Activated CD4-positive, CD25-positive, alpha-beta regulatory T cell (primary cell): ENCODE measurements around the gene JMJD7.

ENCODE experiments used
- DNase-seq, 4 experiments: peaks; one replicate each; lab custom pipeline; 2025; lab: John Stamatoyannopoulos, UW

Gene JMJD7

DNA sequence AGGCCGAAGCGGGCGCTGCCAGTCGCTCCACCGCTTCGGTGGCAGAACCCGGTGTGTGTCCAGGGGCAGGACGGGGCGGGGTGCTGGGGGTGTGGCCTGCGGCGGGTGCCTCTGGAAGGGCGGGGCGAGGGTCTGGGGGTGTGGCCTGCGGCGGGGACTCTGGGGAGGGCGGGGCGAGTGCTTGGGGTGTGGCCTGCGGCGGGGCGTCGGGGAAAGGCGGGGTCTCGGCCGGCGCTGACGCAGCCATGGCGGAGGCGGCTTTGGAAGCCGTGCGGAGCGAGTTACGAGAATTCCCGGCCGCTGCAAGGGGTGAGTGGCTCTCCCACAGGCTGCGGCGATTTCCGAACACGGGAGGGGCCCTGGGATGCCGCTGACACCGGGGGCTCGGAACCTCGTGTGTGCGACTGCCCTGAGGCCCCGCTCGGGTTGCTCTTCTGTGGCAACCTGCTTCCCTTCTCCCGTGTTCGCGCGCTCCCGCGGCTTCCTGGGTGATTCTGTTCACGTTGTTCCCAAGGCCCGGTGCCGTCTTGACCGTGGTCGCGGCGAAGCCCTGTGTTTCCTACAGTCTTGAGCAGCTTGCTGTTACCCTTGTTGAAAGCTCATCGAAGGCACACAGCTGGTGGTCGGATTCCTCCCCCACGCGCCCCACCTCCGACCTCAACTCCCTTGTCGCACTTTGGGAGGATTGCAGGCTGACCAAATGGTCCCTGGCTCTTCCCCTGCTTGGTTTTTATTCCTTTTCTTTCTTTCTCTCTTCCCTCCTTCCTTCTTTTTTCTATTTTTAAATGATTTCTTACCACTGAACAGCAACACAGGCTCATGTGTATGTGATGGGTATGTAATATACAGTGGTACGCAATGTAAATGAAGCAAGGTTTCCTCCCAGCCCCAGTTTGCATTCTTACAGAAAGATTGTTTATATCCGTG is at the start of gene JMJD7:
Gene JMJD7, plus strand, starts transcription at position 213 of the 927 bp plus-strand sequence. Its CDS starts 33 bp downstream, at position 246.
- peak; percentile 94 to 98 (median 97) for DNase-seq

DNA sequence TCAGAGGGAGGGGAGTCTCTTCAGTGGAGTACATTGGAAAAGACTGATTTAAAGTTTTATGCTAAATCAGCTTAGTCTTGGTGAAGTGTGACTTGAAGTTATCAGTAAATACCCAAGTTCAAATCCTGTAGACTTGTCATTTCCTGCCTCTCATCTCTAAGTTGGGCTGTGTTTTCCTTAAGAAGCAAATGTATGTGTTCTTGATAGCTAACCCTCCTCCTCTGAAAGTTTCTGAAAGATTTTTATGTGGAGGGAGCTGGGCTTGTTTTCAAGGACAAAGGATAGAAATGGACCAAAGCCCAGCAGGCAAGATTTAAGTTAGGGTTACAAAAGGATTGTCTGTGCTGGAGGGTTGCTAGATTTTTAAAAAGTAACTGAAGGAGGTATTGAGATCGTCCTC is 49.4 kb upstream of the JMJD7 start:
- no peak for DNase-seq

DNA sequence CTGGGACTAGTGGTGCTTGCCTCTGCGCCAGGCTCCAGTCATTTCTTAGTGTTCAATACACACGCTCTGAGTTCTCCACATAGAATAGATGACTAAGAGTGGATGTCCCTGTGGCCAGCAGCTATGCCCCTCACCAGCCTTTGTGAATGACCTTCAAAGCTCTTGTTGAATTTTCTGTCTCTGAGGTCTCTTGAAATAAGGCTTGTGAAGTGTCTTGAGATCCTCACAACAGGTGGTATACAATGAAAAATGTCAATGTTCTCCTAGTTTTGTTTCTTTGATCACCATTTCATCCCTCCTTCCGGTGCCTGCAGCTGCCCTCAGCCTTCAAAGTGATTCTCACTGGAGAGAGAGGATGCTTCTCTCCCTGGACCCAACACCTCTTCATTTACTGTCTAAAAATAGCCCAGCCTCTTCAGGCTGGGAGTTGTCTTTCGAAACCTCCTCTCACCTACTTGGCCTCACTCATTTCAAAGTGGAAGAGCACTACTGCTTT is 48.2 kb upstream of the JMJD7 start:
- no peak for DNase-seq

DNA sequence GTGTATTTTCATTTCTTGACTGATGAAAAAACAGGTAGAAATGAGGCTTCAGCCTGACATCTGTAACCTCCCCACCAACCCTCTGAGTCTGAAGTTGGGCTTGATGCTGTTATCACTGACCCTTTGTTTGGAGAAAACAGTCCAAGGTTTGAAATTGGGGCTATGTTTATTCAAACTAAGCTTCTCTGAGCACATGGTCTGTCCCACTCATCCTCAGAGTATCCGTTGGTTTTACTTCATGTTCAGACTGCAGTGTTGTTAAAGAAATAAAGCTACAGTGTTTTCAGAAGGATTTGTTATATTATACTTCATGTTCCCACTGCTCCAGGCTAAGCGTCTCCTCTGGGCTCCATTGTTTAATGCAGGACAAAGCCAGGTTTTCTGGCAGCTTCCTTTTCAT is 47.6 kb upstream of the JMJD7 start:
- no peak for DNase-seq

DNA sequence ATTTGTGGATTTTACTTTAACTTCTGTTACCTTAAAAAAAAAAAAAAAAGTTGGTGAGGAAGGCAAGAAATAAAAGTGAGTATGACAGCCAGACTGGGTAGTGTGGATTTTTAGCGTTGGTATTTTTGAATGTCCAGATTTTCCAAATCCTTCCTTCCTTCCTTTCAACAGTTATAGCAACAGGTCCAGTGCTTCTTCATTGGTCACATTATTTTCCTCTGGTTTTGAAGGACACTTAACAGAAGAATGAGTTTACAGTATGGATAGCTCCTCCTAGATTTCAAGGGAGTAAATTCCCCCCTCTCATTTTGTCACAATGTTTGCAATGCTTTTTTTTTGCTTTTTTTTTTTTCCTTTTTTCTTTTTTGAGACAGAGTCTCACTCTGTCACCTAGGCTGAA is 47.2 kb upstream of the JMJD7 start:
- no peak for DNase-seq

DNA sequence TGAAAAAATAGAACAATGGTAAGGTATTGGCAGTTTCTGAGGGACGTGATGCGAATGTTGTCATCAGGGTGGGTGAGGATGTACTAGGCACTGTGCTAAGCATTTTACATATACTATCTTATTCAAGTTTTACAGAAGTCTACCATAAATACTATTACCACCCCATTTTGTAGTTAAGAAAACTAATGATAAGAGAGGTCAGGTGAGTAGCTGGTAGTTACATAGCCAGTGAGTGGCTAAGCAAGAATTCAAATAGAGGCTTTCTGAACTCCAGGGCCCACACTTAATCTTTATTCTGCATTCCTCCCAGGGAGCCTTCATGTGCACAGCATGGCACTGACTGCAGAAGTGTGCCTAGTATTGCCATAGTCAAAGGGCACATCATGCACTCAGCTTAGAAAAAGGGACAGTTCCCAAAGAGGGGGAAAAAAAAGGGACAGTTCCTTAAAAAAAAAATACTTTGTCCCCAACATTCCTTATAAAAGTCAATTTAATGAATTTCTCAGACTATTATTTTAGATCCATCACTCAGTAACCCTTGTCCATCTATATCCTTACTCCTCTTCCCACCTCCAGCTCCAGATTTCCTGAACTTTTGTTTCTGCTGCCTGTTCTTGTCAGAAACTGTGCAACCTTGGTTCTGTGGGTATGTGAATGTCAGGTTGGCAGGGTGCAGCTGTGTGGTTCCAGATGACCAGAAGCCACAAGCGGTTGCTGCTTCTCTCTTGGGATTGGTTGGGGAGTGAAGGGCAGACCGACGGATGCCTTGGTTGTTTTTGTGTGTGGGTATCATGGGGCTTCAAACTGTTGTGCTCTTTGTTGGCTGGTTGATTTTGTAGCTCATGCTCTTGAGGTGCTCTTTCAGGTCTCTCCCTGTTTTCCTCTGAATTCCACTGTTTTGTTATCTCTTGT is 45.3 kb upstream of the JMJD7 start:
- DNase-seq, result no peak

DNA sequence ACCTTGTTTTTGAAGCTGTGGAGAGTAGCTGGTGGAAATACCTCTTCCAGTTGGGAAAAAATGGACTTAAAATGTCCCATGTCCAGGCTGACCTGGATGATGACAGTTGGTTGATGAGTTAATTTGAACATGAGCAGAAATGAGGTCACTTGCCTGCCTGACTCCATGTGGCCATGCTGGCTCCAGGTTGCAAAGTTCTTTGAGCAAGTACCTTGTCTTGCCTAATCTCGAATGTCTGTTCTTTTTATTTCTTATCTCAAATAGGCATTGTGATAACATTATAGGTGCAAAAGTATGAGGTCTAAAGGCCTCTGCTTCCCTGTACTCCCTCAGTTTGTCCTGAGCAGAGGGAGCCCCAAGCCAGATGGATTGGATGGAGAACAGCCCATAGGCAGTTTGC is 44.6 kb upstream of the JMJD7 start:
- DNase-seq, result no peak

DNA sequence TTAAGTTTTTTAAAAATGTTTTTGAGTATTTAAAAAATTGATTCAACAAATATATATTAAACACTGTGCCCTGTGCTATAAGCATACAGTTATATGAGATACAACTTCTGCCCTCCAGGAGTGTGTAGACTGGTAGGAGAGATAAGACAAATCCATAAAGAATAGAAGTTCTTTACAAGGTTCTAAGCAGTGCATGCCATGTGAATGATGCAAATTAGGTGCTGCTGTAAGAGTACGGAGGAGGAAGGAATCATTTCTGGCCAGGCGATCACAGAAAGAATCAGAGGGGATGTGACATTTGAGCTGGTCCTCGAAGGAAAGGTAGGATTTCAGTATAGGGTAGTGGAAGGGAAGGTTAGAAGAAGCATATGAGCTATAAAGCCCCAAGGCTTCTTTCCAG is 39.6 kb upstream of the JMJD7 start:
- DNase-seq, result no peak

DNA sequence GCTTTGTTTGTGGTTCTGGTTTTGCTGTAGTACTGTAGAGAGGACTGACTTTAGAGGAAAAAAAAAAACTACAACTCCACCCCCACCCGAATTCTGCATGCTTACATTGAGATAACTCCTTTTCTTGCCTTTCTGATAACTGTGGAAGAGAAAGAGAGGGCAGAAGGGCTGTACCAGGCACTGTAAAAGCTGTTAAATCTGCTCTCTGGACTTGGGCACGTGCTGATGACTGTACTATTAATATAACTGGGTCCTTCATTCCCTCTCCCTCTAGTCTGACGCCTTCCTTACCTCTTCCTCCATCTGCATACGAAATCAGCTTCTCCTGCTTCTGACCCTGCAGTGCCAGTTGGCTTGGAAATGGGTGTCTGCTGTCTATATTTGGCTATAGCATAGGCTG is 38.7 kb upstream of the JMJD7 start:
- no peak for DNase-seq

DNA sequence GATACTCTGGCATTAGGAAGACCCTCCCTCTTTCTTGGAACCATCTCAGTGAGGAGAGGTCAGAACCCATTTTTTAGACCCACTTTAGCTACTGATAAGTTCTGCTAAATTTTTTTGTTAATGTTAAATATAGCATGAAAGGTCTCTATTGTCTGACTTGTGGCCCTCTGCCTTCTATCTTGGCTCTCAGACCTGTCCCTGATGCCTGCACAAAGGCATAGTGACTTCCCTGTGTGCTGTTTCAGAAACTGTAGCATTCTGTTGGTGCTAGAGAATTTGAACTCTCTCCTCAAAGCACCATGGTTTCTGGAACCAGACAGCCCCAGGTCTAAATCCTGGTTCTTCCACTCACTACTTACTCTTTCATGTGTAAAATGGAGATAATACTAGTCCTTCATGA is 38.2 kb upstream of the JMJD7 start:
- DNase-seq, result no peak

DNA sequence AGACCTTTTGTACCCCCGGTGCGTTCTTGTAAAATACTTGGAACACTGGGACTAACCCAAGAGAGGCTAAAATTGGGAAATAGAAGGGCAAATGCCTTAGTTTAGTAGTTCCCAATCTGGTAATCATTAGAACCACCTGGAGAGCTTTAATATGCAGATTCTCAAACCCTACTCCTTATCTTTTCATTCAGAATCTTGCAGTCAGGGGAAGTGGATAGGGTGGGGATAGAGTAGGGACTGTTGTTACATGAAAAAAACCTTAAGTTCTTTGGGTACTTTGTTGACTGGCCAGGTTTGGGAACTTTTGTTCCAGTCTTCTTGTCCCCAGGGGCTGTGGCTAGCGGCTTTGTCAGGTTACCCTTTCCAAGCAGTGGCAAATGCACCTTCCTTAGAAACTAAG is 37.7 kb upstream of the JMJD7 start:
- no peak for DNase-seq

DNA sequence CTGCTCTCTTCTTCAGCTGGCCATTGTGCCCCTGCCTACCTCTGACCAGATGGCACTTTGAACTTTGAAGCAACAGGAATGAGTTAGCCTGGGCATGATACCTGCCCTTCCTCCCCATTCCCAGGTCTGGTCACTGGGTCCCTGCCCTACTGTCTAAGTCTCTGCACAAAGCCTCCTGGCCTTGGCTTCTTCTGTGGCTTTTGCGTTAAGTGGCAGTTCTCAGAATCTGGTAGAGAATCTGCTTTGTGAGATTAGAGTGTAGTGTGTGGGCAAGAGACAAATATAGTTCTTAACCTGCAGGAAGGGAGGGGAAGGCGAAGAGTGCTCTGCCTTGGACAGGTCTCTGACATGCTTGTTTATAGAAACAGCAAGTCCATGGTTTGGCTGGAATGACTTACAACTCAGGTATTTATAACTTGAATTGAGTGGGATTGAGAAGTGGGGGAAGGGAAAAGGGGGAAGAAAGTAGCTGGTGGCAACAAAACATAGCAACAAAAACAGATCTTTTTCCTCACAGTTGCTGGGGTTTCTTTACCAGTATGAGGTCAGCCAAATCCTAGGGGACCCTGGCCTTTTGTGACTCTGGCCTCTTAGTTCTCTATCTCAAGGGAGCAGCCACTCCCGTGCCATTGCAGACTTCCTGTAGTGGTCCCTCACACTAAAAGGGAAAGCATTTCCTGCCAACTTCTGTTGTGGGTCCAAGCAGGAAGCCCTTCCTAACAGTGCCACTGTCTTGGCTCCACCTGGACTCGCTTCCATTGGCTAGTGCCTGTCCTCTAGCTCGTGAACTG is 36.9 kb upstream of the JMJD7 start:
- no peak for DNase-seq

DNA sequence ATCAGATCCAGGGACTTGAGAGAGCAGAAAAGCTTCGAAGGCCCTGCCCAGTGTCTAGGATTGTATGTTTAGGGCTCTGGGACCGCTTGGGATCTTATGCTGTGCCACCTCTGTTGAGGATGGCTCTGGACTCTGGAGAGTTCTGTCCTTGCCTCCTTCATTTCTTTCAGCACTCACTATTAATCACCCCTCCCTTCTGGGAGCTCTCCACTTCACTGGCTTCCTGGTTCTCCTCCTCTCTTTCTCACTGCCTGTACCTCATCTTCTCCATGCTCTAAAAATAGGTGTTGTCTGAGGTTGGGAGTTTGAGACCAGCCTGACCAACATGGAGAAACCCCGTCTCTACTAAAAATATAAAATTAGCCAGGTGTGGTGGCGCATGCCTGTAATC is 36.4 kb upstream of the JMJD7 start:
- no peak for DNase-seq

DNA sequence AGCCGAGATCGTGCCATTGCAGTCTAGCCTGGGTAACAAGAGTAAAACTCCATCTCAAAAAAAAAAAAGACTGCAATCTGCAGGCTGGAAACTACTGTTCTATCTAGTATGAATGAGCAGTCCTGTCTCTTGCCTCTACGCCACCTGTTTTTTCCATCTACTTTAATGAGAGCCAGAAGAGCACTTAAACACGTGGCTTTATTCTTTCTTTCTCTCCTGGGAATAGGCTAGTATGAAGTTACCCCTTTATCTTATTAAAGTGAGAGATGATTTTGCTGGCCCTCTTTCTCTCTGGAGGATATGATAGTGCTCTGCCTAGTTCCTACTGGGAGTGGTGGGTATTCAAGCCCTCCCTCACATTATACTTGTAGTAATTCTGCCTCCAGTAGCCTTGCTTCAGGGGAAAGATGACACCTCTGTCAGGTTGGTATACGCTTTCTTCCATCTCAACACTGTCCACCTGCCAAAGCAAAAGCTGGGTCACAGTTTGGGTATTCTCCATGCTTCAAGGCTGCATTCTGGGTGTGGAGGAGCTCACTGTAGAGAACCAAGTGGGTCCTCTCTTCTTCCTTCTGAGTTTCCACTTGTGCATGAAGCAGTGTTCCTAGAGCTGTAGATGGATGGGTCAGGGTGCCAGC is 35.8 kb upstream of the JMJD7 start:
- DNase-seq, result no peak

DNA sequence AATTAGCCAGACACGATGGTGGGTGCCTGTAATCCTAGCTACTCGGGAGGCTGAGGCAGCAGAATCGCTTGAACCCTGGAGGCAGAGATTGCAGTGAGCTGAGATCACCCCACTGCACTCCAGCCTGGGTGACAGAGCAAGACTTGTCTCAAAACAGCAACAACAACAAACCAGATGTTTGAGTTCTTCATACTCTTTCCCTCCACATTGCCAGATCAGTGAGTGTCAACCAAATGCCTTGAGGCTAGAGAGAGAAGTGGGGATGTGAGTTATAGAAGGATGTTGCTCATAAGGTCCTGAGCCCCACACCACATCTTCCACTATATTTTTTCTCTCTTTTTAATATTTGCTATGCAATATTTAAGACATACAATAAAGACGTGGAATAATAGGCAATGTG is 33.8 kb upstream of the JMJD7 start:
- no peak for DNase-seq

DNA sequence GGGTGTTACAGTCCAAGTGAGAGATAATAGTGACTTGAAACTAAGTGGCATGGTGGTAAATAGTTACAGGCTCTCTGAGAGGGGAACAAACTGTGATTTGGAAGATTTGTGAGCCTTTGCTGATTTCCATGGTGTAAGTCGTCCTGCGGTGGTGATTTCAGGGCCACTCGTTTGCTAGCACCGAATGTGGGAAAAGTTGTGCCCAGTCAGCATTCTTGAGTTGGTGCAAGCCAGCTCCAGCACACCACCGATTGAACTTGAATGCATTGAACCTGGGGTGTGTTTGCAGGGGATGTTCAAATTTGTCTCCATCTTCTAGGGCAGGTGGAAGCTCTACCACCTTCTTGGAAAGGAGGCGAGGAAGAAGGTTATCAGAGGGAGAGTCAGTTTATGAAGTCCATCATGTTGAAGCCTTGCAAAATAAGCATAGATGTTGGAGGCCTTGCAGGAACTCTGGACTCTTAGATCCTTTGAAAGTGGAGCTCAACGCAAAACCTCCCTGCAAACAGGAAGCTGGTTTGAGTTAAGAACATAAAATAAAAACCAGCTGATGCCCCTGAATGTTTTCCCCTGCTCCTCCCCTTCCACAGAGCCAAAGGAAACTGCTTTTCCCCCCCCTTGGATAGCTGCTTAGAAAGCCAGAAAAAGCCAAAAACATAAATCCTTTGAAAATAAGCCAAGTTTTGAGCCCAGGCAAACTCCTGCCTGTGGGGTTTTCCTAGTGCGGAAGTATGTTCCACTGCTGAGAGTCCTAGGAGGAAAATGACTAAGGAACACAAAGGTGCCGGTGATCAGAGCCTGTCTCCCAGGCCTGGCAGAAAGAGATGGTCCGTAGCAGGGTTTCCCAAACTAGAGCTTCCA is 31.7 kb upstream of the JMJD7 start:
- no peak for DNase-seq

DNA sequence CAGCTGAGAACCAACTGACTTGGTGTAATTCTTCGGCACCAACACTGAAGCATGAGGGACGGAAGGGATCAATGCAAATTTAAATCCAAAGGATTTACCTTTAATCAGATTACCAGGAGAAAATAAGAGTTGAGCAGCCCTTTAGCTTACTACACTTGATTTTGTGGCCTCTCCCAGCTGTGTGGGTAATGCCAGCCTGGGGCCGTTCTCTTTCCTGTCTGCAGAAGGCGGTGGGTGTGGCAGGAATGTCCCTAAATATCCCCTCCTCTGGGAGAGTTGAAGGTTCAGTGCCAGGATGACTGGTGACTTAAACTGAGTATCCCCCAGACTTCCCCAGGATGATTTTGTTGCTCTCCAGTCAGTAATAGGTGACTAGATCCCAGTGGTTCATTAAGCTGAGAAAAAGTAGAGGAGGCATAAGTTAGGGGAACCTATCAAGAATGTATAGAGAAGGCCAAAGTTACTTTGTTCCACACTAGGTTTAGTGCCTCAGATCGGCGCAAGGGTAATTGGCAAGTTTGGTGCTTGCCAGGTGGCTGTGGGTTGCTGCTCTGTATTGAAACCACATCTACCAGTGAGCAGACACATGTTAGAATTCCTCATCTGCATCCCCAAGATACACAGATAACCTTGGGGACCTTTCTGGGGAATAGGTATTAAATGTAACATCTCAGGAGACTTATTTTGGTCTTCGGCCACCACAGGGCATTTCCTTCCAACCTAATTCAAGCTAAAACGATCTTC is 30.5 kb upstream of the JMJD7 start:
- no peak for DNase-seq

DNA sequence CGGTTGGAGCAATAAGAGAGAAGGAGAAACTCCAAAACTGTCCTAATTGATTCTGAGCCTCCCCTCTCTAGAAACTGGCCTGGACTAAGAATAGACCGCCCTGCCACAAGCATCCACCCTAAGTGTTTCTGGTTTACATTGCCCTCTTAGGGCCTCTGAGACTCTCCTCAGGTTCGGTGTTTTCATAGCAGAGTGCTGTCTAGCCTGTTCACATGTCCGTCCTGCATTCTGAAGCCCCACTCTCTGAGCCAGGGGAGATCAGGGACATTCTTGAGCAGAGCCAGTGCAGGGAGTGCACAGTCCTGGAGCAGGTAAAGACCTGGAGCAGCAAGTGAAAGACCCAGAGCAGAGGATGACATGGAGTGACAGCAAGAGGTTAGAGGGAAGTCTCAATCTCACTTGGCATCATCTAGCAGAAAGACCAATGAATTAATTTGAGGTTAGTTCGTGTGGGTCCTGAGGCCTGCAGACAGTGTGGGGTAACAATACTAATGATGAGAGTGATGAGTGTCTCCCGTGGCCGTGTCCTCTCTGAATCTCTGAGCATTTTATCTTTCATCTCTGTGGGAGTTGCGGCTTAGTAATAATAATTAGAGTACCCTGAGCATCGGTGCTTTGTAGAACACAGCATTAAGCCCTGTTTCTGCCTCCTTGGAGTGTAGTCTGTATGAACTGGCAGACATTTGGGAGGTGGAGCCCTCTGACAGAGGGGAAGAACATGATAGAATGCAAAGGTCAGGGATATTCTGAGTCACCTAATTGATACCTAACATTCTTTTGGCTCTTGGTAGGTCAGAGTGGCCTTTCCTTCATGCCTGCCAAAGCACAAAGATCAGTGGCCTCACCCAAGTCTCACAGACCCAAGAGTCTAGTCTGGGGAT is 29.0 kb upstream of the JMJD7 start:
- DNase-seq, result no peak

DNA sequence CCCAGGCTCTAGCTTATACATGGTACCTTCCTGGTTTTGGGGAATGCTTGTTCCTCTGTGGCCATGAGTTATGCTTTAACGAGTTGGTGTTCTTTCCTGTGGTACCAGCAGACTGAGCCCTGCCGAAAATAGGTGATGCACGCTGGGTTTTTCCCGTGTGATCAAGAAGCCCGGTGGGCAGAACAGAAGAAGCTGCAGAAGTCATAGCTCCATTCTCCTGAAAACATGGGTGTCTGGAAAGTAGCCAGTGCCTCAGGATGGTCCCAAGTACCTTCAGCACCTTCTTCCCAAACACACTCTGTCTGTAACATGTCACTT is 28.4 kb upstream of the JMJD7 start:
- DNase-seq, result no peak
